Spinal cord (tissue), 10 donors: ENCODE measurements around the gene IL21R. TPM values are rescaled to one million over a fixed set of nuclear protein-coding genes. Genes with fewer than 3 reads are reported as not detected.

ENCODE experiments used
- DNase-seq, 6 donors: peaks; one replicate each; pipeline versions ENCODE4 v3.0.0 to v3.0.0-alpha.2; 2013 to 2015; ENCODE audit warnings: low spot score in 6 of 6, low read depth in 4 of 6
- H3K27ac ChIP-seq: one replicate; pipeline ENCODE4 v1.5.1; 2013; ENCODE audit warnings: low read depth, low read length, control low read depth
- H3K27me3 ChIP-seq: one replicate; pipeline ENCODE4 v1.6.1; 2013; ENCODE audit warnings: low read length; ENCODE audit not compliant: control insufficient read depth, insufficient read depth
- H3K36me3 ChIP-seq: one replicate; pipeline ENCODE4 v1.6.1; 2013; ENCODE audit warnings: low read length; ENCODE audit not compliant: control insufficient read depth, insufficient read depth
- H3K4me1 ChIP-seq: one replicate; pipeline ENCODE4 v1.6.1; 2013; ENCODE audit warnings: low read length; ENCODE audit not compliant: control insufficient read depth, insufficient read depth
- H3K4me3 ChIP-seq: one replicate; pipeline ENCODE4 v1.5.1; 2013; ENCODE audit warnings: low read depth, low read length, control low read depth
- H3K9me3 ChIP-seq: one replicate; pipeline ENCODE4 v1.6.1; 2013; ENCODE audit warnings: low read length; ENCODE audit not compliant: control insufficient read depth, insufficient read depth
- WGBS: methylation state at CpG from one replicate; pipeline ENCODE4 v1.1.5; 2013; ENCODE audit warnings: missing lambda C conversion rate; ENCODE audit not compliant: insufficient coverage; 5-methylcytosine and 5-hydroxymethylcytosine counted together
- polyA plus RNA-seq, 2 donors: library from polyadenylated mRNA; unstranded; fragments of 120-200 nt; gene quantifications; one replicate each; pipeline ENCODE4 v1.2.1, GENCODE V29; 2013; ENCODE audit not compliant: insufficient read length in 2 of 2
- total RNA-seq, 2 donors: library from RNA; depleted of rRNA in 1 of 2; stranded (reverse); fragments of 120-200 nt in 1 of 2; fragments of >200 nt in 1 of 2; gene quantifications; one replicate each; pipeline versions ENCODE4 v1.2.3 to v1.2.4, GENCODE V29; 2013 to 2014
- donor health status: healthy.

Gene IL21R
- total and polyA plus RNA-seq, 4 donors, result 0.06 to 0.93 (median 0.35) TPM

GRCh38 chr16:27374221-27374803 is 27.7 kb upstream of the IL21R start:
- no peak overlapping the region for H3K4me3 ChIP-seq
- no peaks in the 10 kb centered on the region for H3K9me3 ChIP-seq
- no peaks in the 10 kb centered on the region for H3K36me3 ChIP-seq
- no peaks in the 10 kb centered on the region for H3K27me3 ChIP-seq
- DNase-seq, result no peak
- H3K4me1 ChIP-seq, result no peaks in the 10 kb centered on the region
- 83% methylated on average over 5 of the region's 8 CpGs for WGBS
- H3K27ac ChIP-seq, result no peak overlapping the region

- no peak overlapping the region for H3K4me3 ChIP-seq
- no peaks in the 10 kb centered on the region for H3K27me3 ChIP-seq
- peak in 2 of 6 donors; percentile 55 to 73 for DNase-seq
- H3K36me3 ChIP-seq, result no peaks in the 10 kb centered on the region
- no peaks in the 10 kb centered on the region for H3K4me1 ChIP-seq
- no peak overlapping the region for H3K27ac ChIP-seq
- H3K9me3 ChIP-seq, result no peaks in the 10 kb centered on the region
- WGBS, result 20% methylated on average over 9 of the region's 9 CpGs
Observed at GRCh38 chr16:27374804-27375425, 27.1 kb upstream of the IL21R start.

- DNase-seq, result no peak
- H3K9me3 ChIP-seq, result no peaks in the 10 kb centered on the region
- no peak overlapping the region for H3K27ac ChIP-seq
- no peaks in the 10 kb centered on the region for H3K36me3 ChIP-seq
- H3K27me3 ChIP-seq, result no peaks in the 10 kb centered on the region
- no peaks in the 10 kb centered on the region for H3K4me1 ChIP-seq
- H3K4me3 ChIP-seq, result no peak overlapping the region
- no CpG with 5 or more reads among the region's 4 CpGs for WGBS
Observed at GRCh38 chr16:27377666-27378485, 24.1 kb upstream of the IL21R start.

GRCh38 chr16:27378871-27379481 is 23.0 kb upstream of the IL21R start:
- DNase-seq, result no peak
- H3K4me3 ChIP-seq, result no peak overlapping the region
- H3K9me3 ChIP-seq, result no peaks in the 10 kb centered on the region
- no peaks in the 10 kb centered on the region for H3K36me3 ChIP-seq
- no peaks in the 10 kb centered on the region for H3K27me3 ChIP-seq
- no peak overlapping the region for H3K27ac ChIP-seq
- no peaks in the 10 kb centered on the region for H3K4me1 ChIP-seq
- WGBS, result 54% methylated on average over 9 of the region's 11 CpGs

- Histone ChIP-seq H3K9me3 (no peaks in the 10 kb centered on the region), H3K36me3 (no peaks in the 10 kb centered on the region), H3K27ac (no peak overlapping the region), H3K4me3 (no peak overlapping the region), H3K27me3 (no peaks in the 10 kb centered on the region), H3K4me1 (no peaks in the 10 kb centered on the region)
- WGBS, result 94% methylated on average over 6 of the region's 9 CpGs
- no peak for DNase-seq
Observed at GRCh38 chr16:27379919-27380318, 22.1 kb upstream of the IL21R start.

GRCh38 chr16:27381236-27381635 is 20.7 kb upstream of the IL21R start:
- no peak overlapping the region for H3K4me3 ChIP-seq
- no peaks in the 10 kb centered on the region for H3K27me3 ChIP-seq

GRCh38 chr16:27381974-27382855 is 19.8 kb upstream of the IL21R start:
- no peak for DNase-seq
- H3K9me3 ChIP-seq, result no peaks in the 10 kb centered on the region
- H3K4me1 ChIP-seq, result no peaks in the 10 kb centered on the region
- no peak overlapping the region for H3K4me3 ChIP-seq
- H3K27me3 ChIP-seq, result no peaks in the 10 kb centered on the region
- H3K27ac ChIP-seq, result no peak overlapping the region
- no peaks in the 10 kb centered on the region for H3K36me3 ChIP-seq
- WGBS, result 80% methylated on average over 10 of the region's 10 CpGs

More at GRCh38 chr16:27381236-27381635, 20.7 kb upstream of the IL21R start:
- Histone ChIP-seq H3K9me3 (no peaks in the 10 kb centered on the region), H3K4me1 (no peaks in the 10 kb centered on the region), H3K36me3 (no peaks in the 10 kb centered on the region), H3K27ac (no peak overlapping the region)
- DNase-seq, result no peak

GRCh38 chr16:27383556-27384243 is 18.3 kb upstream of the IL21R start:
- Histone ChIP-seq H3K27ac (no peak overlapping the region), H3K9me3 (no peaks in the 10 kb centered on the region), H3K36me3 (no peaks in the 10 kb centered on the region), H3K27me3 (no peaks in the 10 kb centered on the region), H3K4me3 (no peak overlapping the region), H3K4me1 (no peaks in the 10 kb centered on the region)
- no peak for DNase-seq
- 78% methylated on average over 15 of the region's 15 CpGs for WGBS
